ENCODE results near the gene DYRK1B.

Gene DYRK1B

DNA sequence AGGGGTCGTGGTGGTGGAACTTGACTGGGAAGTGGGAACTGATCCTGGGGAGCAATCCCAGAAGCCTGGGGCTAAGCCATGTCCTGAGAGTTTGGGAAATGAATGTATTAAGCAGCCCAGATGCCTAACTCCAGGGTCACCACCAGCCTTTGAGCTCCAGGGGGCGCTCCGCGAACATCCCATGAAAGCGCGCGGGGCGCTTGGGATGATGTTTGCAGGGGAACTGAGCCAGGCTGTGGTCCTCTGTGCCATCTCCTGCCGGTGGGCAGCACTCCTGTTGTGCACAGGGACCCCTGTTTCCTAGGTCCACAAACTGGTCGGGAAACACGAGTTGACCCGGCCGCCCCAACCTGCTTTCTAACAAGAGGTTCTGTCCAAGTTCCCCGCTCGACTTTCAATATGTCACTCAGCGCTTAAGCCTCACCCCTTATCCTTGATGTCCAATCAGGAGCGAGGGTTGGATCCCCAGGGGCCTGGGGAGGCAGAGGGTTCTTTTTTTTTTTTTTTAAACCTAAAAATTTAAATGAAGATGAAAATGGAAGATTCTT is 40.9 kb downstream of the DYRK1B start (continued):
- TF ChIP-seq GLI2 (tag by site-specific recombination; IDR thresholded peaks at IDR 0.05; ENCODE audit: borderline replicate concordance, low read depth), result no peak
- TF ChIP-seq ZNF768 (tag by site-specific recombination; IDR thresholded peaks at IDR 0.05), result no peak
- no peak for TF ChIP-seq ZNF510 (tag by site-specific recombination; IDR thresholded peaks at IDR 0.05; ENCODE audit: insufficient replicate concordance)
- TF ChIP-seq, protein P1, sequence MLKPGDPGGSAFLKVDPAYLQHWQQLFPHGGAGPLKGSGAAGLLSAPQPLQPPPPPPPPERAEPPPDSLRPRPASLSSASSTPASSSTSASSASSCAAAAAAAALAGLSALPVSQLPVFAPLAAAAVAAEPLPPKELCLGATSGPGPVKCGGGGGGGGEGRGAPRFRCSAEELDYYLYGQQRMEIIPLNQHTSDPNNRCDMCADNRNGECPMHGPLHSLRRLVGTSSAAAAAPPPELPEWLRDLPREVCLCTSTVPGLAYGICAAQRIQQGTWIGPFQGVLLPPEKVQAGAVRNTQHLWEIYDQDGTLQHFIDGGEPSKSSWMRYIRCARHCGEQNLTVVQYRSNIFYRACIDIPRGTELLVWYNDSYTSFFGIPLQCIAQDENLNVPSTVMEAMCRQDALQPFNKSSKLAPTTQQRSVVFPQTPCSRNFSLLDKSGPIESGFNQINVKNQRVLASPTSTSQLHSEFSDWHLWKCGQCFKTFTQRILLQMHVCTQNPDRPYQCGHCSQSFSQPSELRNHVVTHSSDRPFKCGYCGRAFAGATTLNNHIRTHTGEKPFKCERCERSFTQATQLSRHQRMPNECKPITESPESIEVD (tag by site-specific recombination; IDR thresholded peaks at IDR 0.05), result no peak
- no peak for TF ChIP-seq ZNF585B (tag by site-specific recombination; IDR thresholded peaks at IDR 0.05)
- TF ChIP-seq, protein P2, sequence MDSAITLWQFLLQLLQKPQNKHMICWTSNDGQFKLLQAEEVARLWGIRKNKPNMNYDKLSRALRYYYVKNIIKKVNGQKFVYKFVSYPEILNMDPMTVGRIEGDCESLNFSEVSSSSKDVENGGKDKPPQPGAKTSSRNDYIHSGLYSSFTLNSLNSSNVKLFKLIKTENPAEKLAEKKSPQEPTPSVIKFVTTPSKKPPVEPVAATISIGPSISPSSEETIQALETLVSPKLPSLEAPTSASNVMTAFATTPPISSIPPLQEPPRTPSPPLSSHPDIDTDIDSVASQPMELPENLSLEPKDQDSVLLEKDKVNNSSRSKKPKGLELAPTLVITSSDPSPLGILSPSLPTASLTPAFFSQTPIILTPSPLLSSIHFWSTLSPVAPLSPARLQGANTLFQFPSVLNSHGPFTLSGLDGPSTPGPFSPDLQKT (IDR thresholded peaks at IDR 0.05; ENCODE audit: borderline replicate concordance, low read depth, low read length), result no peak
- TF ChIP-seq, protein P3, sequence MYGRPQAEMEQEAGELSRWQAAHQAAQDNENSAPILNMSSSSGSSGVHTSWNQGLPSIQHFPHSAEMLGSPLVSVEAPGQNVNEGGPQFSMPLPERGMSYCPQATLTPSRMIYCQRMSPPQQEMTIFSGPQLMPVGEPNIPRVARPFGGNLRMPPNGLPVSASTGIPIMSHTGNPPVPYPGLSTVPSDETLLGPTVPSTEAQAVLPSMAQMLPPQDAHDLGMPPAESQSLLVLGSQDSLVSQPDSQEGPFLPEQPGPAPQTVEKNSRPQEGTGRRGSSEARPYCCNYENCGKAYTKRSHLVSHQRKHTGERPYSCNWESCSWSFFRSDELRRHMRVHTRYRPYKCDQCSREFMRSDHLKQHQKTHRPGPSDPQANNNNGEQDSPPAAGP (tag by site-specific recombination; IDR thresholded peaks at IDR 0.05), result peak; percentile 74
- TF ChIP-seq ZNF169 (tag by site-specific recombination; IDR thresholded peaks at IDR 0.05), result no peak
- 0 out of 2 replicates have a peak, but pooled peaks have one; percentile 10 for TF ChIP-seq ZSCAN30 (tag by site-specific recombination; IDR thresholded peaks at IDR 0.05)
- no peak for TF ChIP-seq ZNF48 (tag by site-specific recombination; IDR thresholded peaks at IDR 0.05)
- TF ChIP-seq ZBTB48 (tag by site-specific recombination; IDR thresholded peaks at IDR 0.05), result peak; percentile 98
- TF ChIP-seq ZNF433 (tag by site-specific recombination; IDR thresholded peaks at IDR 0.05; ENCODE audit: low read depth), result no peak
- no peak for TF ChIP-seq ZNF174 (tag by site-specific recombination; IDR thresholded peaks at IDR 0.05)
- TF ChIP-seq, protein P4, sequence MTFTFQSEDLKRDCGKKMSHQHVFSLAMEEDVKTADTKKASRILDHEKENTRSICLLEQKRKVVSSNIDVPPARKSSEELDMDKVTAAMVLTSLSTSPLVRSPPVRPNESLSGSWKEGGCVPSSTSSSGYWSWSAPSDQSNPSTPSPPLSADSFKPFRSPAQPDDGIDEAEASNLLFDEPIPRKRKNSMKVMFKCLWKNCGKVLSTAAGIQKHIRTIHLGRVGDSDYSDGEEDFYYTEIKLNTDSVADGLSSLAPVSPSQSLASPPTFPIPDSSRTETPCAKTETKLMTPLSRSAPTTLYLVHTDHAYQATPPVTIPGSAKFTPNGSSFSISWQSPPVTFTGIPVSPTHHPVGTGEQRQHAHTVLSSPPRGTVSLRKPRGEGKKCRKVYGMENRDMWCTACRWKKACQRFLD (tag by site-specific recombination; IDR thresholded peaks at IDR 0.05), result no peak
- no peak for TF ChIP-seq OVOL3 (tag by site-specific recombination; IDR thresholded peaks at IDR 0.05)
- TF ChIP-seq ZNF660 (tag by site-specific recombination; IDR thresholded peaks at IDR 0.05), result peak; percentile 92
- TF ChIP-seq WT1 (tag by site-specific recombination; IDR thresholded peaks at IDR 0.05), result no peak
- no peak for TF ChIP-seq ZNF747 (tag by site-specific recombination; IDR thresholded peaks at IDR 0.05)
- no peak for TF ChIP-seq ZNF292 (tag by site-specific recombination; IDR thresholded peaks at IDR 0.05; ENCODE audit: borderline replicate concordance, low read depth)
- TF ChIP-seq, protein P5, sequence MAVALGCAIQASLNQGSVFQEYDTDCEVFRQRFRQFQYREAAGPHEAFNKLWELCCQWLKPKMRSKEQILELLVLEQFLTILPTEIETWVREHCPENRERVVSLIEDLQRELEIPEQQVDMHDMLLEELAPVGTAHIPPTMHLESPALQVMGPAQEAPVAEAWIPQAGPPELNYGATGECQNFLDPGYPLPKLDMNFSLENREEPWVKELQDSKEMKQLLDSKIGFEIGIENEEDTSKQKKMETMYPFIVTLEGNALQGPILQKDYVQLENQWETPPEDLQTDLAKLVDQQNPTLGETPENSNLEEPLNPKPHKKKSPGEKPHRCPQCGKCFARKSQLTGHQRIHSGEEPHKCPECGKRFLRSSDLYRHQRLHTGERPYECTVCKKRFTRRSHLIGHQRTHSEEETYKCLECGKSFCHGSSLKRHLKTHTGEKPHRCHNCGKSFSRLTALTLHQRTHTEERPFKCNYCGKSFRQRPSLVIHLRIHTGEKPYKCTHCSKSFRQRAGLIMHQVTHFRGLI (tag by site-specific recombination; IDR thresholded peaks at IDR 0.05), result no peak; the same call in 1 of the 2 replicates
- 0 out of 2 replicates have a peak, but pooled peaks have one; percentile 53 for TF ChIP-seq ZNF221 (tag by site-specific recombination; IDR thresholded peaks at IDR 0.05; ENCODE audit: borderline replicate concordance)
- TF ChIP-seq, protein P6, sequence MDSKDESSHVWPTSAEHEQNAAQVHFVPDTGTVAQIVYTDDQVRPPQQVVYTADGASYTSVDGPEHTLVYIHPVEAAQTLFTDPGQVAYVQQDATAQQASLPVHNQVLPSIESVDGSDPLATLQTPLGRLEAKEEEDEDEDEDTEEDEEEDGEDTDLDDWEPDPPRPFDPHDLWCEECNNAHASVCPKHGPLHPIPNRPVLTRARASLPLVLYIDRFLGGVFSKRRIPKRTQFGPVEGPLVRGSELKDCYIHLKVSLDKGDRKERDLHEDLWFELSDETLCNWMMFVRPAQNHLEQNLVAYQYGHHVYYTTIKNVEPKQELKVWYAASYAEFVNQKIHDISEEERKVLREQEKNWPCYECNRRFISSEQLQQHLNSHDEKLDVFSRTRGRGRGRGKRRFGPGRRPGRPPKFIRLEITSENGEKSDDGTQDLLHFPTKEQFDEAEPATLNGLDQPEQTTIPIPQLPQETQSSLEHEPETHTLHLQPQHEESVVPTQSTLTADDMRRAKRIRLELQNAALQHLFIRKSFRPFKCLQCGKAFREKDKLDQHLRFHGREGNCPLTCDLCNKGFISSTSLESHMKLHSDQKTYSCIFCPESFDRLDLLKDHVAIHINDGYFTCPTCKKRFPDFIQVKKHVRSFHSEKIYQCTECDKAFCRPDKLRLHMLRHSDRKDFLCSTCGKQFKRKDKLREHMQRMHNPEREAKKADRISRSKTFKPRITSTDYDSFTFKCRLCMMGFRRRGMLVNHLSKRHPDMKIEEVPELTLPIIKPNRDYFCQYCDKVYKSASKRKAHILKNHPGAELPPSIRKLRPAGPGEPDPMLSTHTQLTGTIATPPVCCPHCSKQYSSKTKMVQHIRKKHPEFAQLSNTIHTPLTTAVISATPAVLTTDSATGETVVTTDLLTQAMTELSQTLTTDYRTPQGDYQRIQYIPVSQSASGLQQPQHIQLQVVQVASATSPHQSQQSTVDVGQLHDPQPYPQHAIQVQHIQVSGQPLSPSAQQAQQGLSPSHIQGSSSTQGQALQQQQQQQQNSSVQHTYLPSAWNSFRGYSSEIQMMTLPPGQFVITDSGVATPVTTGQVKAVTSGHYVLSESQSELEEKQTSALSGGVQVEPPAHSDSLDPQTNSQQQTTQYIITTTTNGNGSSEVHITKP (tag by site-specific recombination; IDR thresholded peaks at IDR 0.05), result peak; percentile 92
- TF ChIP-seq ZNF202 (tag by site-specific recombination; IDR thresholded peaks at IDR 0.05; ENCODE audit: borderline replicate concordance), result no peak
- TF ChIP-seq ZNF146 (tag by site-specific recombination; IDR thresholded peaks at IDR 0.05), result no peak
- TF ChIP-seq ZBTB7A (tag by site-specific recombination; IDR thresholded peaks at IDR 0.05; ENCODE audit: low read depth), result no peak
- TF ChIP-seq EGR2 (tag by site-specific recombination; IDR thresholded peaks at IDR 0.05; ENCODE audit: low read depth), result no peak
- TF ChIP-seq ZNF558 (tag by site-specific recombination; IDR thresholded peaks at IDR 0.05), result 0 out of 2 replicates have a peak, but pooled peaks have one; percentile 23
- TF ChIP-seq ZNF140 (tag by site-specific recombination; IDR thresholded peaks at IDR 0.05), result no peak
- no peak for TF ChIP-seq KLF1 (tag by site-specific recombination; IDR thresholded peaks at IDR 0.05)
- no peak for TF ChIP-seq ZNF366 (tag by site-specific recombination; conservative IDR thresholded peaks at IDR 0.05)
